ENCODE data around the gene SLK. TPM values are rescaled to one million over a fixed set of nuclear protein-coding genes. Genes with fewer than 3 reads are reported as not detected.

The SLK gene
- total RNA-seq, 1 donor from 2014 or later = 93.3 TPM

DNA sequence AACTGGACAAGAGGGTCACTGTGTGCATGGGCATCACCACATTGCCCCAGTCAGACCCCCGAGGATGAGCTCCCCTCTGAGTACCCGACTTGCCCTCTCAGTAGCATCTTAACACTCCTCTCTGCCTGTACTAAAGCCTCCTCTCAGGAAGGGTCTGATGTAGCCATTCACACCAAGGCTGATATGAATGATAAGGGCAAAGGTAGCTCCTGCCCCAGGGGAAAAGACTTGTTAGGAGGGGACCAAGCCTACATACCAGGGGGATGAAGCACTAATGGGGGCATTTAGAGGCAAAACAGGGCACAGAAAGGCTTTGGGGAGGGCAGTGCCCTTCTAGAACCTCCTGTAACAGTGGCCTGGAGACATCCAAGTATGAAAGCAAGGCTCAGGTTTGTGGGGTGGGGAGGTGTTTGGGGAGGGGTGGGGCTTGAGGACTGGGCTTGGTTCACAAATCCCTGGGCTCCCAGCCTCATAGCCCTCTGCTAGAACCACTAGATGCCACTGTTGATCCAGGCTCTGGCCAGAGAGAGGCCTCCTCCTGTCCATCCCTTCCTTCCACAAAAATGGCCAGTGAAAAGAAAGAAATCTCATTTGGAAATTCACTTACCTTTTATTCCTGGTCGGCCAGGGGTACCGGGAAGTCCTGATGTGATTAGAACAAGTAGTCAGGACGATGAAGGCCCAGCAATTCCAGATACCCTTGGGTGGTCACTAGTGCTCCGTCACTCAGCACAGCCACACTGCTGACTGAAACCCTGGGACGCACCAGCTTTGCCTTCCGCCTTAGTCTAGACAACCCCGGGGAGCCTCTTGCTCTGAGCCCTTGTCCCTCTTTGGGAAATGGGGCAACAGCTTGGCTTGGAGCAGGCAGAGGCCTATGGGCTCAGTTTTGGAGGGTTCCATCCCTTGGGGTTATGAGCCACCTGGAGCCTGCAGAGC lies 78.5 kb downstream of the SLK start:
- FAIRE-seq (no peak), DNase-seq (ENCODE audit: low spot score in 2 of 2) (peak; percentile 56 to 74)

- DNase-seq (ENCODE audit: low spot score in 2 of 2) = no peak
Observed at GRCh38 chr10:104046651-104047050, 79.7 kb downstream of the SLK start.

DNA sequence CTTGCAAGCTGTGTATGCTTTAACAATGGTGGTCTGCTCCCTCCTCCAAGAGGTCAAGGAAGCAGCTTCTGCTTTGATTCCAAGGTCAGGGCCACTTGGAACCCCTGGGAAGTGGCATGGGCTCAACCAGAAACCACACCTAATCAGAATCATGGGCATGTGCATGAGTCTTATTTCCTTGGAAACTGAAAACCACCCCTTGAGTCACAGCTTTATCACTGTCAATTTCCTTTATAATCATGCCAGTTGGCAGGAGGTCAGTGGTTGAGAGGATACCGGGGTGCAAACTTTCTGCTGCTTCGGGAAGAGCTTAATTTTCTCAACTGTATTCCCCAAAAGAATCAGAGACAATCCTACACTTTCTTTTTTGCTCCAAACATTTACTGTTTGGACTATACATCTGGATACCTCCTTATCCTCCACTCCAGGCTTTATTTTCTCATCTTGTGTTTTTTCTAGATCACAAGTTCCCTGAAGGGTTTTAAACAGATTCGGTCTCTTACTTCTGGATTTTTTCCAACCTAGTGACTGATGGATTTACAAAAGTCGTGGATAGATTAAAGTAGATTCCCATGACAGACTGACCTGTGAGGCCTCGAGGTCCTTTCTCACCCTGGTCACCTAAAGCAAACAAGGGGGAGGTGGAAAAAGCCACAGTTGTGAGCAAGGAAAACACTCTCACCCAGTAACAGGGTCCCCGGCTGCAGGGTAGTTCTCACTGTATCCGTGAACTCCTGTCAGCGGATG lies 82.7 kb downstream of the SLK start:
- FAIRE-seq = no peak
- no peak for DNase-seq (ENCODE audit: low spot score in 2 of 2)

More at GRCh38 chr10:104046651-104047050, 79.7 kb downstream of the SLK start:
- no peak for FAIRE-seq

DNA sequence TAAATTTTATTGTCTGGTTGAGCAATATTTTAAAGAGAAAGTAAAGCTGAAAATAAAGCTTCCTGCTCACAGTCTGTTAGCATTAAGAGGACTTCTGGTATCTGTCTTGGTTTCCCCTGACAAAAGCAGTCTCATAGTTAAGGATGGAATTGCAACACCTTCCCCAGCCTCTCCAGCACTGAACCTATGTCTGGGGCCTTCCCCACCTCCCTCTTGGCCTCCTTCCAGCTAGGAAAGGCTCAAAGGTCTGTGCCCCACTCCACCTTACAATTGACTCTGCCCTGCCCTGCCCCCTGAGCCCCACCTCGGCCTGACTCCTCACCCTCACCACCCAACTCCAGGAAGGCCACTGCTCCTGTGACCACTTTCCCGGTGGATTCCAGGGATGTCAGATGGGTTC lies 85.5 kb downstream of the SLK start:
- FAIRE-seq = no peak

DNA sequence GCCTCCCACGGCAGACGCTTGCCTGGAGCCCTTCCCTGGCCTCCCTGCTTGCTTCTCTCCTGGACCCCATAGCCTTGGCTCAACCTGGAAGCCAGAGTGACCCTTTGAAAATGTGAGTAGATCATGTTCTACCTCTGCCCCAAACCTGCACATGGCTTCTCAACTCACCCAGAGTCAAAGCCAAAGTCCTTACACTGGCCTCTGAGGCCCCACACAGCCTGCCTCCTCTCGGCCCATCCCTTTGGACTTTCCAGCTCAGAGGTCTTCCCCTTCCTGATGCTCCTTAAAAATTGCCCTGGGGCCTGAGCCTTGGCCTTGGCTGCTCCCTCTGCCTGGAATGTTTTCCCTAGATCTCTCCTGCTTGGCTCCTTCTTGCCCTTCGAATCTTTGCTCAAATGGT lies 86.3 kb downstream of the SLK start:
- FAIRE-seq (no peak), DNase-seq (ENCODE audit: low spot score in 2 of 2) (no peak)

More for the DNA sequence above, 85.5 kb downstream of the SLK start:
- no peak for DNase-seq (ENCODE audit: low spot score in 2 of 2)

- FAIRE-seq = no peak
- DNase-seq (ENCODE audit: low spot score in 2 of 2) = no peak
Observed at GRCh38 chr10:104054430-104054829, 87.5 kb downstream of the SLK start.

DNA sequence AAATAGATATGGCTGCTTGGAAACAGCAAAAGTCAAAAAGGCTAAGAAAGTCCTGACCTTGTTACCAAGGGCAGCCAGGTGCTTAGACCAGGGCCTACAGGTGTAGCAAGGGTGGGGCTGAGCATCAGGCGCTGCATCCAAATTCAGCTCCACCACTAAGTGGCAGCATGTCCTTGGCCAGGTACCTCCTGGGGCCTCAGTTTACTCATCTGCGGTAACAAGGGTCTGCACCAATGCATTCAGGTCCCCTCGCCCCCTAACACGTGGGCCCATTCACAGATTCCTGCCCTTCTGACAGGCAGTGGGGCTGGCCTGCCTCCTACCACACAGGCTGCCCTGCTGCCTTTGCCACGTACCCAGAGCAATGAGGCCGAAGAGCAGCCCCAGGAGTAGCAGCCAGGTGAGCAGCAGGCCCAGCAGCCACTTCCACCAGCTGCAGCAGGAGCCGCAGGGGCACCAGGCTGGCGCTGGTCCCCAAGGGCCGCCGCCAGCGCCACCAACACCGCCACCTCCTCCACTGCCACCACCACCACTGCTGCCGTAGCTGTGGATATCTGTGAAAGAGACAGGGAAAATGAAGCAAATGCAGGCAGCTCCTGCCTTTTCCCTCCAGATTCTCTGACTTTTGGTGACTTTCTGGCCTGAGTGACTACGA lies 89.8 kb downstream of the SLK start:
- no peak for FAIRE-seq
- no peak for DNase-seq (ENCODE audit: low spot score in 2 of 2)

DNA sequence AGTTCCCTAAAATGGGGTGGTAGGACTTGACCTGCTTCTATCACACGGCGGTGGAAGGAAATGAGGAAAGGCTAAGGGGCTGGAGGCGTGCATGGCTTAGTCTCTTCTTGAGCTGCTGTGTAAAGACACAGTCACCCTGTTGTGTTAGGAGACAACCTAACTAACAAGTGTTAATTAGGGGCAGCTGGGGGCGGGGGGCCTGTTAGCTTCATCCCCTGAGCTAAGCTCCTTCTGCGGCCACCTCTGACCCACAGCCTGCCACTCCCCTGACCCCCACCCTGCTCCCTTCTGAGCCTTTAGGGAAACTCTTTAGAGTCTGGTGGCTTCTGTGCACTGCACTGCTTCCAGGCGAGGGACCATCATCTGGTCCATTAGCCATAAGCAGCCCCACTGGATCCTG lies 90.8 kb downstream of the SLK start:
- DNase-seq (ENCODE audit: low spot score in 2 of 2) (no peak), FAIRE-seq (no peak)

- DNase-seq (ENCODE audit: low spot score in 2 of 2) (no peak), FAIRE-seq (no peak)
Observed at GRCh38 chr10:104059364-104059763, 92.4 kb downstream of the SLK start.

GRCh38 chr10:104061196-104061595 lies 94.3 kb downstream of the SLK start:
- DNase-seq (ENCODE audit: low spot score in 2 of 2) = no peak
- no peak for FAIRE-seq

DNA sequence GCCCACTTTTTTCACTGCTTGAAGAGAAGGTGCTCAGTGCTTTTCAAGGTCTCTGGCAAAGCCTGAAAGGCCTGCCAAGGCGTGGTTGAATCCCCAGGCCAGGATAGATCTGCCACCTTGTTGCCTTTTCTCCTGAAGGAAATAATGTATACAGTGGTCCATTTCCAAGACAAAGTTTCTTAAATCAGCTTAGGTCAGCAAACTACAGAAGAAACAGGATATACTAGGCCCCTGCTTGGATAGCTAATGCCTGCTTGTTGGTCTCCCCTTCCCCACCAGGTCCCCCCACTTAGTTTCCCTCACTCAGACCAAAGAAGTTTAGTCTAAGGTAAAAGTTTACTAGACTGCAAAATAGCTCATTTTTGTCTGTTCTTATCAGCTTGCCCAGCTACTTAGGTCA lies 98.8 kb downstream of the SLK start:
- DNase-seq (ENCODE audit: low spot score in 2 of 2) = no peak
- FAIRE-seq = no peak

GRCh38 chr10:104066945-104067344 lies 100.0 kb downstream of the SLK start:
- DNase-seq (ENCODE audit: low spot score in 2 of 2) = no peak
- no peak for FAIRE-seq

- FAIRE-seq = no peak
- no peak for DNase-seq (ENCODE audit: low spot score in 2 of 2)
Observed at GRCh38 chr10:104067525-104067924, 100.6 kb downstream of the SLK start.

DNA sequence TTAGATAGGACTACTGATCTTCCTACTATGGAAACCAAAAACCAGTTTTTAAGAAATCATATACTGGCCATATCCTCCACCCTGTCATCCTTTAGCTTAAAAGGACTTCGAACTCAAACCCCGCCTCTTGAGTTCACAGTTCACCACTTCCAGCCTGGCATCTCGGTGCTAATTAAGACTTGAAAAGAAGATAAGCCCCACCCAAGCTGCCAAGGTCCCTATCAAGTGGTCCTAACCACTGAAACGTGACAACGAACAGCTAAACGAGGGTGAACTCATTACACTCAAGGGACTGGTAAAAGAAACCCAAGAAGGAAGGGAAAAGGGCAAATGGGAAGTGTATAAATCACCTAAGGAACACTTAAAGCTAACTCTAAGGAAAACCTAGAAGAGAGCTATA lies 102.7 kb downstream of the SLK start:
- DNase-seq (ENCODE audit: low spot score in 2 of 2) (no peak), FAIRE-seq (no peak)

GRCh38 chr10:104072786-104073185 lies 105.8 kb downstream of the SLK start:
- FAIRE-seq (no peak), DNase-seq (ENCODE audit: low spot score in 2 of 2) (no peak)

DNA sequence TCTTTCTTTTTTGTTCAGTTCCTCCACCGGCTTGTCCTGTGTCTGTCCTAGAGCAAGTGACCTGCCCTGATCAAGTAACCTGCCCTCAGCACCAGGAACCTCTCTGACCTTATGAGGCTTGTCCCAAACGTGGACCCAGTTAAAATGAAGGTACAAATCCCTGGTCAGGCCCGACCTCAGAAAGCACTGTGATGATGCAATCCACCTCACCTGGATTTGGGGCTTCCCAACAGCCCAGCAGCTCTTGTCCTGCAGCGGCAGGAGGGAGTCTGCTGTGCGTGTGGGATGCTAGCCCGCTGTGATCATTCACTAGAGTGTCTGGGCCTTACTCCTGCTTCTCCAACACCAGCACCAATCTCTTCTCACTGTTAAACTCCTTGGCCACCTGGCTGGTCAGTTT lies 107.6 kb downstream of the SLK start:
- DNase-seq (ENCODE audit: low spot score in 2 of 2) (no peak), FAIRE-seq (no peak)

DNA sequence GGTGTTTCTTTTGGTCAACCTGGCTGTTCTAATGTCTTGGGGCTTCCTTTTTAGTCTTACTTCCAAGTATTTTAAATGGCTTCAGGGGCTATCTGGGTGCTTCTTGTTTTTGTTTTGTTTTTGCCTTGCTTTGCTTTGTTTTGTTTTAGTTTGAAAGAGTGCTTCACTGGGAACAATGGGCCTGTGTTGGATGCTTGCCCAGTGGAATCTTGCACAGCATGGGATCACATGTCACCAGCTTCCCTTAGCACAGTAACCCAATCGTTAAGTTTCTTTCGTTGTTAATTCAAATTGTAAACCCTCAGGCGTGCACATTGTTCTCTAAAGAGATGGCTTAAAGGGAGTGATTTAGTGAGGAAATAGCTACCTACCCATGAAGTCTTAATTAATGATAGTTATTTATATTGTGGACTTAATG lies 109.8 kb downstream of the SLK start:
- no peak for DNase-seq (ENCODE audit: low spot score in 2 of 2)
- peak; percentile 85 for FAIRE-seq

DNA sequence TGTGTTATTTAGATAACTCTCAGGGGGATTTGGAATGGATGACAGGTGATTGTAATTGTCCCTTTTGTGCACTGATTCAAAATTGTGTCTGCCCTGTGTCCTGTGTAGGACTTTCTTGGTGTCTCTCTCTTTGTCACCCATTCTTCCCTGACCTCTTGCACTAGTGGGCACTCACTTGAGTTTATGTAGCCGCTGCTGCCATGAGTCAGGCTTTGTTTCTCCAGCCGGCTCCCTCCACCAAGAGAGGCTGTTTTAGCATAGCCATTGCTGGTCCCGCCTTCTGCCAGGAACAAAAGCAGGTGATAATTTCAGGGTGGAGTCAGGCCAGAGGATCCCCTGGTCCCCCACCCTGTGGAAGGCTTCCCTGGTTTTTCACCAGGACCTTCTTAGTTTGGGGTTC lies 110.3 kb downstream of the SLK start:
- FAIRE-seq (no peak), DNase-seq (ENCODE audit: low spot score in 2 of 2) (no peak)

DNA sequence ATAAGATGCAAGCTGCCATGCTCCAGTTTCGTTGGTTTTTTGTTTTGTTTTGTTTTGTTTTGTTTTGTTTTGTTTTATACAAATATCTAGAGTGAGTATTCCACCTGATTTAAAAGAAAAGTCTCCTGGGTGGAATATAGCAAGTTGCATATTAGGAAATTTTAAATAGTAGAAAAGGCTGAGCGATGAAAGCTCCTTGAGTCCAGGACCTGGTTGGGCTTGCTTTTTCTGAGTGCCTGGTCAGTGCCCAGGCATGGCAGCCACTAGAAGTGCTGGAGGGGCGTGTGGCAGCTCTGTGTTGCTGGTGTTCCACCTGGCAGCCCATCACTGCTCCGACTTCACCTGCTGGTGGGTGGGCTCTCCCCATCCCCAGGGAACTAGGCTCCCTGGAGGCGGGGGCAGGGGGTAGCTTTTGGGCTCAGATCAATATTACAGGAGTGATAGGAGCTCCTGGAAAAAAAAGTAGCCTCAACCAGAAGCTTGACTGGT lies 110.8 kb downstream of the SLK start:
- FAIRE-seq (no peak), DNase-seq (ENCODE audit: low spot score in 2 of 2) (no peak)

All from frontal cortex (tissue), 4 donors.